GM23338 (cell line): ENCODE data around the gene SELP. TPM values are rescaled to one million over a fixed set of nuclear protein-coding genes. Genes with fewer than 3 reads are reported as not detected.

Source experiments
- ATAC-seq: fragments of 200-7000 bp; cut with Tn5 transposase; 3 replicates; pipeline ENCODE4 v1.9.1; 2020
- DNase-seq: peaks from one replicate; pipeline ENCODE4 v3.0.0-alpha.2; 2015; ENCODE audit warnings: low spot score
- H2AFZ ChIP-seq: fragments of 200-600 bp; sonication (generic); 2 replicates; pipeline ENCODE4 v1.8.0; 2016; ENCODE audit warnings: antibody characterized with exemption, mild to moderate bottlenecking, moderate library complexity
- H3F3A ChIP-seq: fragments of 200-600 bp; sonication (generic); replicated peaks from 2 replicates; pipeline ENCODE4 v1.8.0; 2017; ENCODE audit warnings: antibody characterized with exemption, mixed run types, low read depth
- H3K27ac ChIP-seq: fragments of 200-600 bp; sonication (generic); 2 replicates; pipeline ENCODE4 v1.6.1; 2016; ENCODE audit warnings: low read depth
- H3K27me3 ChIP-seq: fragments of 200-600 bp; sonication (generic); 2 replicates; pipeline ENCODE4 v1.8.0; 2016; ENCODE audit warnings: mild to moderate bottlenecking, mixed run types, moderate library complexity; ENCODE audit not compliant: insufficient read depth
- H3K36me3 ChIP-seq: fragments of 200-600 bp; sonication (generic); 2 replicates; pipeline ENCODE4 v1.8.0; 2016; ENCODE audit warnings: mild to moderate bottlenecking; ENCODE audit not compliant: insufficient read depth
- H3K4me1 ChIP-seq: fragments of 200-600 bp; sonication (generic); 2 replicates; pipeline ENCODE4 v1.8.0; 2016; ENCODE audit warnings: mild to moderate bottlenecking, moderate library complexity; ENCODE audit not compliant: insufficient read depth
- H3K4me2 ChIP-seq: fragments of 200-600 bp; sonication (generic); 2 replicates; pipeline ENCODE4 v1.7.1; 2017; ENCODE audit warnings: mixed run types
- H3K4me3 ChIP-seq: fragments of 200-600 bp; sonication (generic); 2 replicates; pipeline ENCODE4 v1.6.1; 2016; ENCODE audit warnings: mixed run types
- H3K79me2 ChIP-seq: fragments of 200-600 bp; sonication (generic); replicated peaks from 2 replicates; pipeline ENCODE4 v1.8.0; 2017; ENCODE audit warnings: mild to moderate bottlenecking; ENCODE audit not compliant: insufficient read depth
- H3K9me2 ChIP-seq: fragments of 200-600 bp; sonication (generic); 2 replicates; pipeline ENCODE4 v1.8.0; 2017; ENCODE audit not compliant: insufficient read depth
- H4K20me1 ChIP-seq: fragments of 200-600 bp; sonication (generic); replicated peaks from 2 replicates; pipeline ENCODE4 v1.8.0; 2017; ENCODE audit warnings: mild to moderate bottlenecking; ENCODE audit not compliant: insufficient read depth
- H3K27ac Mint-ChIP-seq: 2 replicates; pipeline ENCODE4 v1.8.0; 2020; ENCODE audit warnings: inconsistent platforms, mild to moderate bottlenecking, moderate library complexity, mixed read lengths
- H3K27me3 Mint-ChIP-seq: 3 replicates; pipeline ENCODE4 v1.8.0; 2022; ENCODE audit warnings: low read depth, mild to moderate bottlenecking, moderate library complexity, mixed read lengths, inconsistent platforms; ENCODE audit not compliant: insufficient read depth, poor library complexity
- H3K36me3 Mint-ChIP-seq: 3 replicates; pipeline ENCODE4 v1.8.0; 2021; ENCODE audit warnings: low read depth, mild to moderate bottlenecking, inconsistent platforms, moderate library complexity, mixed read lengths
- H3K4me1 Mint-ChIP-seq: 3 replicates; pipeline ENCODE4 v1.8.0; 2020; ENCODE audit warnings: mild to moderate bottlenecking, inconsistent platforms, mixed read lengths
- H3K4me3 Mint-ChIP-seq: 3 replicates; pipeline ENCODE4 v1.8.0; 2021; ENCODE audit warnings: moderate library complexity, mild to moderate bottlenecking, inconsistent platforms, mixed read lengths
- H3K9me3 Mint-ChIP-seq: 3 replicates; pipeline ENCODE4 v1.8.0; 2020; ENCODE audit warnings: moderate library complexity, mild to moderate bottlenecking, inconsistent platforms, mixed read lengths
- EZH2 ChIP-seq: fragments of 200-600 bp; sonication (generic); IDR thresholded peaks from one replicate; pipeline ENCODE4 v1.8.0; 2017; ENCODE audit warnings: antibody characterized with exemption, mild to moderate bottlenecking, low read depth; ENCODE audit not compliant: unreplicated experiment
- JUNB ChIP-seq: IDR thresholded peaks from one replicate; pipeline ENCODE4 v1.6.1; 2016; ENCODE audit warnings: antibody characterized with exemption; ENCODE audit not compliant: unreplicated experiment
- ZNF114 ChIP-seq: fragments of 250-450 bp; sonication (Bioruptor Pico); IDR thresholded peaks from 2 replicates; pipeline ENCODE4 v1.5.0; 2020; ENCODE audit warnings: mild to moderate bottlenecking, moderate library complexity
- ZNF331 ChIP-seq: fragments of 250-450 bp; sonication (Bioruptor Pico); IDR thresholded peaks from 2 replicates; pipeline ENCODE4 v1.5.0; 2020; ENCODE audit warnings: low read depth, mild to moderate bottlenecking, moderate library complexity
- polyA plus RNA-seq: library from polyadenylated mRNA; unstranded; fragments of >200 nt; fragmentation: Nextera tagmentation; extraction: Ambion mirVana; gene quantifications from 2 replicates; pipeline ENCODE4 v1.2.1, GENCODE V29; 2016
- total RNA-seq: library from RNA; depleted of rRNA; stranded (reverse); fragments of >200 nt; shearing (Covaris generic); gene quantifications from 2 replicates; pipeline ENCODE4 v1.2.3, GENCODE V29; 2014
- TF ChIP-seq, protein P1 (sequence below): IDR thresholded peaks from 2 replicates; pipeline ENCODE4 v1.6.1; 2016; ENCODE audit warnings: antibody characterized with exemption
- TF ChIP-seq, protein P2 (sequence below), 2 experiments: fragments of 200-600 bp in 1 of 2; sonication (generic) in 1 of 2; conservative IDR thresholded peaks; 2 replicates each; pipeline versions ENCODE4 v1.5.1 to v1.6.1; 2016 to 2017; ENCODE audit warnings: antibody characterized with exemption in 2 of 2, low read depth in 2 of 2, mild to moderate bottlenecking in 2 of 2, moderate library complexity in 1 of 2
- TF ChIP-seq, protein P3 (sequence below): IDR thresholded peaks from one replicate; pipeline ENCODE4 v1.6.1; 2018; ENCODE audit warnings: antibody characterized with exemption; ENCODE audit not compliant: unreplicated experiment
- TF ChIP-seq, protein P4 (sequence below): fragments of 250-450 bp; sonication (Bioruptor Pico); IDR thresholded peaks from 2 replicates; pipeline ENCODE4 v1.5.0; 2020; ENCODE audit warnings: mild to moderate bottlenecking, moderate library complexity

Gene SELP
- total and polyA plus RNA-seq, 2 experiments from 2014 or later, result not detected

DNA sequence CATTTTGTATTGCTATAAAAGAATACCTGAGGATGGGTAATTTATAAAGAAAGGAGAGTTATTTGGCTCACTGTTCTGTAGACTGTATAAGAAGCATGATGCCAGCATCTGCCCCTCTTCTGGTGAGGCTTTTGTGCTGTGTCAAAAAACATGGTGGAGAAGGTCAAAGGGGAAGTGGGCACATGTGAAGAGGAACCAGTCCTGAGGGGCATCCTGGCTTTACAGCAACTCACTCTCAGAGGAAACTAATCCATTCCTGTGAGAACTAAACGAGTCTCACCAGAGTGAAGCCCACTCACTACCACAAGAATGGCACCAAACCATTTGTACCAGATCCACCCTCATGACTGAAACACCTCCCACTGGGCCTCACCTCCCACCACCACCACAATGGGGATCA lies 18.8 kb upstream of the SELP start (continued):
- TF ChIP-seq ZNF114 (CRISPR knock-in tag), result no peak
- no peak for TF ChIP-seq JUNB
- TF ChIP-seq ZNF331 (CRISPR knock-in tag), result no peak
- TF ChIP-seq, protein P1, sequence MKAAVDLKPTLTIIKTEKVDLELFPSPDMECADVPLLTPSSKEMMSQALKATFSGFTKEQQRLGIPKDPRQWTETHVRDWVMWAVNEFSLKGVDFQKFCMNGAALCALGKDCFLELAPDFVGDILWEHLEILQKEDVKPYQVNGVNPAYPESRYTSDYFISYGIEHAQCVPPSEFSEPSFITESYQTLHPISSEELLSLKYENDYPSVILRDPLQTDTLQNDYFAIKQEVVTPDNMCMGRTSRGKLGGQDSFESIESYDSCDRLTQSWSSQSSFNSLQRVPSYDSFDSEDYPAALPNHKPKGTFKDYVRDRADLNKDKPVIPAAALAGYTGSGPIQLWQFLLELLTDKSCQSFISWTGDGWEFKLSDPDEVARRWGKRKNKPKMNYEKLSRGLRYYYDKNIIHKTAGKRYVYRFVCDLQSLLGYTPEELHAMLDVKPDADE, result no peak
- TF ChIP-seq, protein P2, sequence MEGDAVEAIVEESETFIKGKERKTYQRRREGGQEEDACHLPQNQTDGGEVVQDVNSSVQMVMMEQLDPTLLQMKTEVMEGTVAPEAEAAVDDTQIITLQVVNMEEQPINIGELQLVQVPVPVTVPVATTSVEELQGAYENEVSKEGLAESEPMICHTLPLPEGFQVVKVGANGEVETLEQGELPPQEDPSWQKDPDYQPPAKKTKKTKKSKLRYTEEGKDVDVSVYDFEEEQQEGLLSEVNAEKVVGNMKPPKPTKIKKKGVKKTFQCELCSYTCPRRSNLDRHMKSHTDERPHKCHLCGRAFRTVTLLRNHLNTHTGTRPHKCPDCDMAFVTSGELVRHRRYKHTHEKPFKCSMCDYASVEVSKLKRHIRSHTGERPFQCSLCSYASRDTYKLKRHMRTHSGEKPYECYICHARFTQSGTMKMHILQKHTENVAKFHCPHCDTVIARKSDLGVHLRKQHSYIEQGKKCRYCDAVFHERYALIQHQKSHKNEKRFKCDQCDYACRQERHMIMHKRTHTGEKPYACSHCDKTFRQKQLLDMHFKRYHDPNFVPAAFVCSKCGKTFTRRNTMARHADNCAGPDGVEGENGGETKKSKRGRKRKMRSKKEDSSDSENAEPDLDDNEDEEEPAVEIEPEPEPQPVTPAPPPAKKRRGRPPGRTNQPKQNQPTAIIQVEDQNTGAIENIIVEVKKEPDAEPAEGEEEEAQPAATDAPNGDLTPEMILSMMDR (conservative IDR thresholded peaks at IDR 0.05; ENCODE audit: low read depth in 2 of 2), result no peak
- TF ChIP-seq EZH2, result no peak
- TF ChIP-seq, protein P3, sequence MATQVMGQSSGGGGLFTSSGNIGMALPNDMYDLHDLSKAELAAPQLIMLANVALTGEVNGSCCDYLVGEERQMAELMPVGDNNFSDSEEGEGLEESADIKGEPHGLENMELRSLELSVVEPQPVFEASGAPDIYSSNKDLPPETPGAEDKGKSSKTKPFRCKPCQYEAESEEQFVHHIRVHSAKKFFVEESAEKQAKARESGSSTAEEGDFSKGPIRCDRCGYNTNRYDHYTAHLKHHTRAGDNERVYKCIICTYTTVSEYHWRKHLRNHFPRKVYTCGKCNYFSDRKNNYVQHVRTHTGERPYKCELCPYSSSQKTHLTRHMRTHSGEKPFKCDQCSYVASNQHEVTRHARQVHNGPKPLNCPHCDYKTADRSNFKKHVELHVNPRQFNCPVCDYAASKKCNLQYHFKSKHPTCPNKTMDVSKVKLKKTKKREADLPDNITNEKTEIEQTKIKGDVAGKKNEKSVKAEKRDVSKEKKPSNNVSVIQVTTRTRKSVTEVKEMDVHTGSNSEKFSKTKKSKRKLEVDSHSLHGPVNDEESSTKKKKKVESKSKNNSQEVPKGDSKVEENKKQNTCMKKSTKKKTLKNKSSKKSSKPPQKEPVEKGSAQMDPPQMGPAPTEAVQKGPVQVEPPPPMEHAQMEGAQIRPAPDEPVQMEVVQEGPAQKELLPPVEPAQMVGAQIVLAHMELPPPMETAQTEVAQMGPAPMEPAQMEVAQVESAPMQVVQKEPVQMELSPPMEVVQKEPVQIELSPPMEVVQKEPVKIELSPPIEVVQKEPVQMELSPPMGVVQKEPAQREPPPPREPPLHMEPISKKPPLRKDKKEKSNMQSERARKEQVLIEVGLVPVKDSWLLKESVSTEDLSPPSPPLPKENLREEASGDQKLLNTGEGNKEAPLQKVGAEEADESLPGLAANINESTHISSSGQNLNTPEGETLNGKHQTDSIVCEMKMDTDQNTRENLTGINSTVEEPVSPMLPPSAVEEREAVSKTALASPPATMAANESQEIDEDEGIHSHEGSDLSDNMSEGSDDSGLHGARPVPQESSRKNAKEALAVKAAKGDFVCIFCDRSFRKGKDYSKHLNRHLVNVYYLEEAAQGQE, result no peak

DNA sequence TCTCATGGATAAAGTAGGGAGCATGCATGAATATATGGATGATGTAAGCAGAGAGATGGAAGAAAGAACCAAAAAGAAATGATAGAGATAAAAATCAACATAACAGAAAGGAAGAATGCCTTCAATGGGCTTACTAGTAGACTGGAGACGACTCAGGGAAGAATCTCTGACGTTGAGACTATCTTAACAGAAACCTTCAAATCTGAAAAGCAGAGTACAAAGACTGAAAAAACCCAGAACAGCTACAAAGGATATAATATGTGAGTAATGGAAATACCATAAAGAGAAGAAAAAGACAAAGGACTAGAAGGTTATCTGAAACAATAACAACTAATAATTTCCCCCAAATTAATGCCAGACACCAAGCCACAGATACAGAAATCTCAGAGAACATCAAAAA lies 18.3 kb upstream of the SELP start:
- H3K79me2 ChIP-seq, result no peaks in the 10 kb centered on the region
- H3K9me3 Mint-ChIP-seq, result no peaks in the 10 kb centered on the region
- H2AFZ ChIP-seq, result no peak overlapping the region
- H4K20me1 ChIP-seq, result no peaks in the 10 kb centered on the region
- no peaks in the 10 kb centered on the region for H3K4me1 ChIP-seq
- H3K4me1 Mint-ChIP-seq, result peaks cover 2% of the 10 kb centered on the region; the same call in 1 of the 3 replicates
- H3F3A ChIP-seq, result no peaks in the 10 kb centered on the region
- no peaks in the 10 kb centered on the region for H3K27me3 Mint-ChIP-seq
- no peaks in the 10 kb centered on the region for H3K36me3 Mint-ChIP-seq
- ATAC-seq, result no peak
- no peak overlapping the region for H3K4me3 Mint-ChIP-seq
- no peaks in the 10 kb centered on the region for H3K9me2 ChIP-seq
- H3K27me3 ChIP-seq, result no peaks in the 10 kb centered on the region
- DNase-seq, result no peak
- no peak overlapping the region for H3K27ac Mint-ChIP-seq
- no peaks in the 10 kb centered on the region for H3K36me3 ChIP-seq
- no peak overlapping the region for H3K27ac ChIP-seq
- H3K4me3 ChIP-seq, result no peak overlapping the region
- H3K4me2 ChIP-seq, result no peak overlapping the region
- no peak for TF ChIP-seq ZNF114 (CRISPR knock-in tag)
- TF ChIP-seq, protein P4, sequence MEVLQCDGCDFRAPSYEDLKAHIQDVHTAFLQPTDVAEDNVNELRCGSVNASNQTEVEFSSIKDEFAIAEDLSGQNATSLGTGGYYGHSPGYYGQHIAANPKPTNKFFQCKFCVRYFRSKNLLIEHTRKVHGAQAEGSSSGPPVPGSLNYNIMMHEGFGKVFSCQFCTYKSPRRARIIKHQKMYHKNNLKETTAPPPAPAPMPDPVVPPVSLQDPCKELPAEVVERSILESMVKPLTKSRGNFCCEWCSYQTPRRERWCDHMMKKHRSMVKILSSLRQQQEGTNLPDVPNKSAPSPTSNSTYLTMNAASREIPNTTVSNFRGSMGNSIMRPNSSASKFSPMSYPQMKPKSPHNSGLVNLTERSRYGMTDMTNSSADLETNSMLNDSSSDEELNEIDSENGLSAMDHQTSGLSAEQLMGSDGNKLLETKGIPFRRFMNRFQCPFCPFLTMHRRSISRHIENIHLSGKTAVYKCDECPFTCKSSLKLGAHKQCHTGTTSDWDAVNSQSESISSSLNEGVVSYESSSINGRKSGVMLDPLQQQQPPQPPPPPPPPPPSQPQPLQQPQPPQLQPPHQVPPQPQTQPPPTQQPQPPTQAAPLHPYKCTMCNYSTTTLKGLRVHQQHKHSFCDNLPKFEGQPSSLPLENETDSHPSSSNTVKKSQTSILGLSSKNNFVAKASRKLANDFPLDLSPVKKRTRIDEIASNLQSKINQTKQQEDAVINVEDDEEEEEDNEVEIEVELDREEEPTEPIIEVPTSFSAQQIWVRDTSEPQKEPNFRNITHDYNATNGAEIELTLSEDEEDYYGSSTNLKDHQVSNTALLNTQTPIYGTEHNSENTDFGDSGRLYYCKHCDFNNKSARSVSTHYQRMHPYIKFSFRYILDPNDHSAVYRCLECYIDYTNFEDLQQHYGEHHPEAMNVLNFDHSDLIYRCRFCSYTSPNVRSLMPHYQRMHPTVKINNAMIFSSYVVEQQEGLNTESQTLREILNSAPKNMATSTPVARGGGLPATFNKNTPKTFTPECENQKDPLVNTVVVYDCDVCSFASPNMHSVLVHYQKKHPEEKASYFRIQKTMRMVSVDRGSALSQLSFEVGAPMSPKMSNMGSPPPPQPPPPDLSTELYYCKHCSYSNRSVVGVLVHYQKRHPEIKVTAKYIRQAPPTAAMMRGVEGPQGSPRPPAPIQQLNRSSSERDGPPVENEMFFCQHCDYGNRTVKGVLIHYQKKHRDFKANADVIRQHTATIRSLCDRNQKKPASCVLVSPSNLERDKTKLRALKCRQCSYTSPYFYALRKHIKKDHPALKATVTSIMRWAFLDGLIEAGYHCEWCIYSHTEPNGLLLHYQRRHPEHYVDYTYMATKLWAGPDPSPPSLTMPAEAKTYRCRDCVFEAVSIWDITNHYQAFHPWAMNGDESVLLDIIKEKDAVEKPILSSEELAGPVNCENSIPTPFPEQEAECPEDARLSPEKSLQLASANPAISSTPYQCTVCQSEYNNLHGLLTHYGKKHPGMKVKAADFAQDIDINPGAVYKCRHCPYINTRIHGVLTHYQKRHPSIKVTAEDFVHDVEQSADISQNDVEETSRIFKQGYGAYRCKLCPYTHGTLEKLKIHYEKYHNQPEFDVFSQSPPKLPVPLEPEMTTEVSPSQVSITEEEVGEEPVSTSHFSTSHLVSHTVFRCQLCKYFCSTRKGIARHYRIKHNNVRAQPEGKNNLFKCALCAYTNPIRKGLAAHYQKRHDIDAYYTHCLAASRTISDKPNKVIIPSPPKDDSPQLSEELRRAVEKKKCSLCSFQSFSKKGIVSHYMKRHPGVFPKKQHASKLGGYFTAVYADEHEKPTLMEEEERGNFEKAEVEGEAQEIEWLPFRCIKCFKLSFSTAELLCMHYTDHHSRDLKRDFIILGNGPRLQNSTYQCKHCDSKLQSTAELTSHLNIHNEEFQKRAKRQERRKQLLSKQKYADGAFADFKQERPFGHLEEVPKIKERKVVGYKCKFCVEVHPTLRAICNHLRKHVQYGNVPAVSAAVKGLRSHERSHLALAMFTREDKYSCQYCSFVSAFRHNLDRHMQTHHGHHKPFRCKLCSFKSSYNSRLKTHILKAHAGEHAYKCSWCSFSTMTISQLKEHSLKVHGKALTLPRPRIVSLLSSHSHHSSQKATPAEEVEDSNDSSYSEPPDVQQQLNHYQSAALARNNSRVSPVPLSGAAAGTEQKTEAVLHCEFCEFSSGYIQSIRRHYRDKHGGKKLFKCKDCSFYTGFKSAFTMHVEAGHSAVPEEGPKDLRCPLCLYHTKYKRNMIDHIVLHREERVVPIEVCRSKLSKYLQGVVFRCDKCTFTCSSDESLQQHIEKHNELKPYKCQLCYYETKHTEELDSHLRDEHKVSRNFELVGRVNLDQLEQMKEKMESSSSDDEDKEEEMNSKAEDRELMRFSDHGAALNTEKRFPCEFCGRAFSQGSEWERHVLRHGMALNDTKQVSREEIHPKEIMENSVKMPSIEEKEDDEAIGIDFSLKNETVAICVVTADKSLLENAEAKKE (CRISPR knock-in tag), result no peak
- TF ChIP-seq, protein P3, result no peak
